Omental fat pad (tissue), 4 donors: Measurements from ENCODE around the gene CCDC88C. TPM values are rescaled to one million over a fixed set of nuclear protein-coding genes. Genes with fewer than 3 reads are reported as not detected.

Experiments used
- ATAC-seq: fragments of 150-250 bp; one replicate; pipeline ENCODE4 v1.9.1; 2016; ENCODE audit warnings: mild to moderate bottlenecking, moderate library complexity; ENCODE audit not compliant: low FRiP score
- DNase-seq: peaks from one replicate; pipeline ENCODE4 v3.0.0-alpha.2; 2019; ENCODE audit warnings: low spot score
- total RNA-seq, 4 donors: library from RNA; depleted of rRNA; stranded (reverse); fragments of >200 nt; gene quantifications; one replicate each; pipeline ENCODE4 v1.1.0, GENCODE V29; 2016
- TF ChIP-seq, protein P1 (sequence below), 3 donors: fragments of 450-650 bp; IDR thresholded peaks; one replicate each; pipeline ENCODE4 v1.5.1; 2016 to 2017; ENCODE audit warnings: antibody characterized with exemption in 3 of 3, mild to moderate bottlenecking in 3 of 3, moderate library complexity in 2 of 3

The CCDC88C gene
- total RNA-seq, 4 donors from 2014 or later: 4.5 to 36.6 (median 9.4) TPM

DNA sequence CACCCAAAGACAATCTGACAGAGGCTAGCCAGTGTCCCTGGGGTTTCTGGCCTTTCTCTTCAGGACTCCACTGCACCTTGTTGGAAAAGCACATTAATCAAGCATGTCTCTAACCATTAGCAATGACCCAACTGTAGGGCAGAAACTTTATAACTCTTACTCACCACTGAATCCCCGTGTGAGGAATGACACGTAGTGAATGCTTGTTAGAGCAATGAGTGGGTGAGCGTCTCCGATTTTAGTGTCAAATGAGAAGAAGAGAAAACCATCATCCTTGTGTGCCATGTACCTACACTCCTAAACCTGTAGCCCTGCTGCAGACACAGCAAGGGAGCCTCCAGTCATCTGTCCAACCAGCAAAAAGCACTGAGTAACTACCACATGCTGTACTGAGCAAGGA is 116.7 kb downstream of the CCDC88C start:
- DNase-seq (no peak), ATAC-seq (no peak)
- TF ChIP-seq, protein P1, sequence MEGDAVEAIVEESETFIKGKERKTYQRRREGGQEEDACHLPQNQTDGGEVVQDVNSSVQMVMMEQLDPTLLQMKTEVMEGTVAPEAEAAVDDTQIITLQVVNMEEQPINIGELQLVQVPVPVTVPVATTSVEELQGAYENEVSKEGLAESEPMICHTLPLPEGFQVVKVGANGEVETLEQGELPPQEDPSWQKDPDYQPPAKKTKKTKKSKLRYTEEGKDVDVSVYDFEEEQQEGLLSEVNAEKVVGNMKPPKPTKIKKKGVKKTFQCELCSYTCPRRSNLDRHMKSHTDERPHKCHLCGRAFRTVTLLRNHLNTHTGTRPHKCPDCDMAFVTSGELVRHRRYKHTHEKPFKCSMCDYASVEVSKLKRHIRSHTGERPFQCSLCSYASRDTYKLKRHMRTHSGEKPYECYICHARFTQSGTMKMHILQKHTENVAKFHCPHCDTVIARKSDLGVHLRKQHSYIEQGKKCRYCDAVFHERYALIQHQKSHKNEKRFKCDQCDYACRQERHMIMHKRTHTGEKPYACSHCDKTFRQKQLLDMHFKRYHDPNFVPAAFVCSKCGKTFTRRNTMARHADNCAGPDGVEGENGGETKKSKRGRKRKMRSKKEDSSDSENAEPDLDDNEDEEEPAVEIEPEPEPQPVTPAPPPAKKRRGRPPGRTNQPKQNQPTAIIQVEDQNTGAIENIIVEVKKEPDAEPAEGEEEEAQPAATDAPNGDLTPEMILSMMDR (IDR thresholded peaks at IDR 0.05): no peak

DNA sequence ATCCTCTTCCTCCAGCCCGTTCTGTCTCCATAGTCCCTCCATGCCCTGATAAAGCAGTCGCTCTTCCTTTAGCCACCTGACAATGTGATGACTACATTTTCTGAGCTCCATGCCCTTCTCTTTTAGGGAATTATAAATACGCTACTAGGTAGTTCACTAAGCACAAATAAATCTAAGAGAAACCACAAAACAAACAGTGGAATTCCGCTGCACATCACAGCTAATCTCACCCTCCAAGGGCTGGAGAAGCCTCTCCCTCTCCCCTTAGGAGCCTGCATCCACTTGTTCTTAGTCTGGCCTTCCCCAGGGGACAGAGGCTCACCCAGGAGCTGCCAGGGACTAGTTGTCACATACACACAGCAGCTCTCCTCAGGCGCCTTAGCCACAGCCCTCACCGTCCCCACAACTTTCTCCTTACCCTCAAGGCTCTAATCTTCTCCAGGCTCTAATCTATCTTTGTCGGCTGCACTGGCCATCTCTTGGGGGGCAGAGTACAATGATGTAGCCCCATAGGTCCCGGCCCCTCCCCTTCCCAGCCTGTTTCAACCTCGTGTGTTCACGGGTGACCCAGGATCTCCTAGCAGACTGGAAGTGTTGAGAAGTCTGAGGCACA is 117.2 kb downstream of the CCDC88C start:
- TF ChIP-seq, protein P1 (IDR thresholded peaks at IDR 0.05): no peak
- DNase-seq (no peak), ATAC-seq (no peak)

DNA sequence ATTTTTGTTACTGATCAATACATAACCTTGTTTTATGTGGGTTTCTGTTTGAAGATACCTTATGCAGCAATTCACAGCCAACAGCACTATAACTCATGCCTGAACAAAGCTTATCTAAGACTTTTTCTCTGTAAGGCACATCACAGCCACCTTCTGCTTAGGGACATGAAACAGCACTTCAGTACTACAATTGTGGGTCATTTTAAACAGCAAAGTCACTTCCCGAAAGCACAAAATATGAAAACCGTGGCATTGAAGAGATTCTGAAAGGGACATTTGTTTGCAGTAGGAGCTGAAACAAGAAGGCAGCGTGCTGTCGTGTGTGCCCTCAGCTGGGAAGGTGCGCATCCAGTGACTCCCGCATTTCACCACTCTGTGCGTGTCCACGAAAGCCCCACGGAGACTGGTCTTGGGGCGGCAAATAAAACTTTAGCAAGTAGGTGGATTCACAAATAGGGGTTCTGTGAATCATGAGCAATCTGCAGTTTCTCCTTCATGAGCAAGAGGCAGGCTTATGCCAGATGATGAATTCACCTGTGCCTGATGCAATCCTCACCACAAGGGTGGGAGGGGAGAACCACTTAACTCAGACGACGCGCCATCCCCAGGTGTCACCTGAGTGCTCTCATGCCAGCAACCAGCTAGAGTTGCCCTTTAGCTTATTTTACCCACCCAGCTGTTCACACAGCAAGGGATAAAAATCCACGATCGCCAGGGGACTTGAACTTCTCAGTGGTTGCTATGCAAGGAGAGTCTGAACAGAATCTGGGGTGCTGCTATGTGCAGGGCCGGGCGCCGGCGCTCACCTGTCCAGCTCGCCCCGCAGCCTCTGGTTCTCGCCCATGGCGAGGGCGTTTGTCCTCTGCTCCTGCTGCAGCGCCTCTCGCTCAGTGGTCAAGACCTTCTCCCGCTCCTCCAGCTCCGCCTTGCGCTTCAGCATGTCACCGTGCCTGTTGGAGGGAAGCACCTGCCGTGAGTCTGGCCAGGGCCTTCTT is 118.2 kb downstream of the CCDC88C start:
- TF ChIP-seq, protein P1 (IDR thresholded peaks at IDR 0.05): no peak
- DNase-seq (no peak), ATAC-seq (no peak)

DNA sequence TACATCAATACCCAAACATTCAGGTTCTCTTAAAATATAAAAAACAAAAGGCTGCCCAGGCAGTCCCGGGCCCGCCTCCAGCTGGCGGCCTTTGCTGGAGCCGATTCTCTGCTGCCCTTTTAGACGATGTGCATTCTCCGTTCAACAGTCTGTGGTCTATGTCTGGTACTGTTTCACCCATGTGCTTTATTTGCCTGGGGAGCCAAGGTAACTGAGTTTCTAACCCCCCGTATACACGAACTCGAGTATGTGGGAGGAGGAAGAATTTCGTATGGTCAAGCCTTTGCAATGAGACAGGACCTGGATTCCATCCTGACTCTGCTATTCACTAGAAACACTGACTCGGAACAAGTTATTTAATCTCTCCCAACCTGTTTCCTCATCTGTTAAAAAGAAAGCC is 119.0 kb downstream of the CCDC88C start:
- ATAC-seq: peak; percentile 9
- TF ChIP-seq, protein P1 (IDR thresholded peaks at IDR 0.05): no peak
- no peak for DNase-seq

DNA sequence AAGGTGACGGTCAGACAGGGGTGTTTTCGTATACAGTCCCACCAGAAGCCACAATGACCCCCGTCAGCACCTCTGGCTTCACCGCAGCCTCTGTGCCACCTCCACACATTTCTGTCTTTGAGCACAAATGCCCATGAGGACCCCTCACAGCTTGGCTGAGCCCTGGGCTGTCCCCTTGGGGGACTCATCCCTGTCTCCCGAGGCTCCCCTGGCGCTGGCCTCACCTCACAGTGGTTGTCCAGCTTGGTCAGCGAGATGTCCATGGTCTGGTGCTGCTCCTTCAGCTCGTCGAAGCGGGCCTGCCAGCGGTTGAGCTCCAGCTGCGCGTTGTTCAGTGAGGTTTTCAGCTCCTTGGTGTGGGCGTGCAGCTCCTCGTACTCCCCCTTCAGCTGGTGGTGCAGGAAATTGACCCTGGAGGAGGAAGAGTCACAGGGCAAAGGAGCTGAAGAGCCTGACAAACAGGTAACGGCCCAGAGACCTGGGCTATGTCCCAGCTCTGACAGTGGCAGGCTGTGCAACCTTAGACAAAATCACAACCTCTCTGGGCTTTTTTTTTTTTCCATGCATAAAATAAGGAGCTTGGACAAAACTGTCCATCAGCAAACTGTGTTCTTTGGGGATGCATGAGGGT is 120.4 kb downstream of the CCDC88C start:
- no peak for DNase-seq
- TF ChIP-seq, protein P1 (IDR thresholded peaks at IDR 0.05): no peak
- ATAC-seq: no peak

DNA sequence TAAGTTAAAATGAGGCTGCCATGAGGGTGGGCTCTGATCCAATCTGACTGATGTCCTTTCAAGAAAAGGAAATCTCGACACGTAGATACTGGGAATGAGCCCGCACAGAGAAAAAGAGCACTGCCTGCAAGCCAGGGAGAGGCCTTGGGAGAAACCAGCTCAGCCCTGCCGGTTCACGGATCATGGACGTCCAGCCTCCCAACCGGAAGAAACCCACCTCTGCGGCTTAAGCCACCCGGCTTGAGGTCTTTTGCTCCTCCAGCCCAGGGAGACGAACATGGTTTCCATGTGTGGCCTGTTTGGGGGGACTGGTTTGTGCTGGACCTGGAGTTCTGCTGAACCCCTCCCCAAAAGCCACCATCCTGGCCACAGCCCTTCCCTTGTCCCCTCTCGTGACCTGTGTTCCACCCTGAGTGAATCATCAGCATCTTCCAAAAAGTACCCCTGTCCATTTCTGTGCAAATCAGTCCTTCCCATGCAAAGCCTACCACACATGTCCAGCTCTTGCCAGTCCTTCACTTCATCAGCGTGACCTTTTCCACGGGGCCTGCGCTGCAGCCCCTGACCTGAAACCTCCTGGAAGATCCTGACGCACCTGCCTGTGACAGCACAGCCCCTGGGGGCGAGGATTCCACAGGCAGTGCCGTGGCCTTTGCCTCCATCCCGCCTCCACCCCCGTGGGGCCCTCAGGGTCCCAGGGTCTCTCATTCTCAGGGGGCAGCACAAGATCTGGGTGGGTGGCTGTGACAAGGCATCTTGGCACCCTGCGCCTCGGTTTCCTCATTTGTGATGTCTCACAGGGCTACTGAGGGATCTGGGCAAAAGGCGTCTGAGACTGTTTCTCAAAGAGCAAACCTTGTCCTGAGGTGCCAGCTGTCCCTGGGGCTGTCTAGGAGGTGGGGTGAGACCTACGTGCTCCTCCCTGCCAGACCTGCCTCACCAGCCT is 121.5 kb downstream of the CCDC88C start:
- ATAC-seq (no peak), DNase-seq (no peak)
- TF ChIP-seq, protein P1 (IDR thresholded peaks at IDR 0.05): no peak
